Ovary (tissue), 9 donors: ENCODE data around the gene ZC3H11A. TPM values are rescaled to one million over a fixed set of nuclear protein-coding genes. Genes with fewer than 3 reads are reported as not detected.

Experiments used
- DNase-seq, 5 donors: peaks; one replicate each; pipeline ENCODE4 v3.0.0-alpha.2; 2019 to 2020
- H3K27ac ChIP-seq, 2 donors: fragments of 200-600 bp; one replicate each; pipeline versions ENCODE4 v1.5.1 to v1.8.0; 2019 to 2022
- H3K27me3 ChIP-seq: fragments of 200-600 bp; one replicate; pipeline ENCODE4 v1.8.0; 2022
- H3K36me3 ChIP-seq: fragments of 200-600 bp; sonication (generic); one replicate; pipeline ENCODE4 v1.5.1; 2019
- H3K4me1 ChIP-seq: one replicate; pipeline ENCODE4 v1.8.1; 2013; ENCODE audit warnings: mild to moderate bottlenecking, moderate library complexity; ENCODE audit not compliant: insufficient read depth
- H3K4me3 ChIP-seq: fragments of 200-600 bp; sonication (generic); one replicate; pipeline ENCODE4 v1.5.1; 2017
- H3K9me3 ChIP-seq, 2 donors: fragments of 200-600 bp in 1 of 2; sonication (generic) in 1 of 2; one replicate each; pipeline versions ENCODE4 v1.5.1 to v1.8.1; 2013 to 2019; ENCODE audit warnings: mild to moderate bottlenecking in 1 of 2, moderate library complexity in 1 of 2
- CTCF ChIP-seq, 3 donors: fragments of 450-650 bp in 2 of 3; fragments of 200-600 bp in 1 of 3; IDR thresholded peaks; one replicate each; pipeline versions ENCODE4 v1.5.1 to v1.8.0; 2016 to 2022; ENCODE audit warnings: antibody characterized with exemption in 3 of 3, mild to moderate bottlenecking in 1 of 3
- EP300 ChIP-seq: sonication (generic); formaldehyde crosslinking; IDR thresholded peaks from one replicate; pipeline ENCODE4 v1.6.1; 2017; ENCODE audit warnings: antibody characterized with exemption
- POLR2A ChIP-seq: fragments of 450-650 bp; IDR thresholded peaks from one replicate; pipeline ENCODE4 v1.6.1; 2017; ENCODE audit warnings: antibody characterized with exemption, mild to moderate bottlenecking, moderate library complexity
- WGBS, 3 donors: extraction: QIAGEN DNeasy Blood & Tissue Kit in 1 of 3; methylation state at CpG; one replicate each; pipeline versions ENCODE4 v1.1.5 to v1.1.7; 2013 to 2017; 5-methylcytosine and 5-hydroxymethylcytosine counted together
- intact Hi-C, 4 donors: fragments of 100-400 bp; cut with DNase I; formaldehyde crosslinking; loops; one replicate each; pipeline versions ENCODE4 v1.11.0 to v1.15.1; 2022 to 2023
- polyA plus RNA-seq, 2 donors: library from polyadenylated mRNA; stranded (reverse); fragments of 200-250 nt in 1 of 2; fragments of 350-450 nt in 1 of 2; fragmentation: Illumina TruSeq in 1 of 2; extraction: RNeasy Lipid Tissue Mini Kit (QIAGEN cat#74804) in 1 of 2; gene quantifications; one replicate each; pipeline ENCODE4 v1.2.3, GENCODE V29; 2013 to 2014
- small RNA-seq: library from RNA; depleted of rRNA; stranded (forward); fragments of <200 nt; gene quantifications from one replicate; pipeline ENCODE3, GENCODE V24; 2016
- total RNA-seq, 7 donors: library from RNA; depleted of rRNA in 2 of 7; stranded (reverse); fragments of >200 nt in 2 of 7; fragmentation: NEBNext Ultra II Directional in 3 of 7; extraction: Animal tissue kit (Norgen Biotek cat#: 25700) in 3 of 7; gene quantifications; one replicate each; pipeline versions ENCODE4 v1.1.0 to v1.2.4, GENCODE V29; 2016 to 2023
- donor health status: DM: no; HTN: no; CAD: no; lungs with moderate emphysema.
- donor health status: DM: no; HTN: no; CAD: no.
- donor health status: Bipolar disorder and iron deficiency.
- donor health status: DM: yes; HTN: yes; CAD: no.
- donor health status: DM: no; HTN: no; CAD: no.
- donor health status: DM: yes; HTN: yes; CAD: no.

Gene ZC3H11A
- total and polyA plus RNA-seq, 9 donors, result 52.9 to 100 (median 63.0) TPM

- WGBS, 3 donors, result 15 to 24% (median 17%) methylated on average over 5 of the region's 5 CpGs
- TF ChIP-seq CTCF (IDR thresholded peaks at IDR 0.05), result no peak
- no peak for TF ChIP-seq EP300
- no peak for TF ChIP-seq POLR2A
- Histone ChIP-seq H3K36me3 (no peaks in the 10 kb centered on the region), H3K4me3 (no peak overlapping the region), H3K27ac (no peak overlapping the region), H3K4me1 (peaks cover 1% of the 10 kb centered on the region), H3K9me3 (no peaks in the 10 kb centered on the region), H3K27me3 (no peaks in the 10 kb centered on the region)
- no peak for DNase-seq
- intact Hi-C loops, result no loop called here
Observed at GRCh38 chr1:203839081-203839480, 43.7 kb downstream of the ZC3H11A start.

GRCh38 chr1:203840208-203840808, 44.9 kb downstream of the ZC3H11A start:
- WGBS, 3 donors, result 94 to 97% (median 95%) methylated on average over 4 of the region's 4 CpGs
- Histone ChIP-seq H3K27me3 (no peaks in the 10 kb centered on the region), H3K4me3 (no peak overlapping the region), H3K9me3 (no peaks in the 10 kb centered on the region), H3K36me3 (no peaks in the 10 kb centered on the region), H3K4me1 (peaks cover 1% of the 10 kb centered on the region), H3K27ac (no peak overlapping the region)
- TF ChIP-seq POLR2A (no peak), EP300 (no peak), CTCF (IDR thresholded peaks at IDR 0.05) (no peak)
- no peak for DNase-seq
- intact Hi-C loops, result no loop called here

- no peak for DNase-seq
- no peak overlapping the region for H3K27ac ChIP-seq
- 80 to 99% (median 89%) methylated on average over 2 of the region's 2 CpGs for WGBS, 3 donors
- intact Hi-C loops, result no loop called here
- H3K36me3 ChIP-seq, result no peaks in the 10 kb centered on the region
- TF ChIP-seq CTCF (IDR thresholded peaks at IDR 0.05) (no peak), EP300 (no peak), POLR2A (no peak)
- H3K4me1 ChIP-seq, result peaks cover 1% of the 10 kb centered on the region
- no peak overlapping the region for H3K4me3 ChIP-seq
- no peaks in the 10 kb centered on the region for H3K27me3 ChIP-seq
- no peaks in the 10 kb centered on the region for H3K9me3 ChIP-seq
Observed at GRCh38 chr1:203842559-203842876, 47.1 kb downstream of the ZC3H11A start.

- WGBS, 3 donors, result 78 to 86% (median 79%) methylated on average over 1 of the region's 1 CpG
- no peaks in the 10 kb centered on the region for H3K36me3 ChIP-seq
- intact Hi-C loops, result no loop called here
- no peak overlapping the region for H3K27ac ChIP-seq
- no peak for DNase-seq
- no peaks in the 10 kb centered on the region for H3K9me3 ChIP-seq
- no peak overlapping the region for H3K4me3 ChIP-seq
- no peaks in the 10 kb centered on the region for H3K27me3 ChIP-seq
- no peak for TF ChIP-seq CTCF (IDR thresholded peaks at IDR 0.05)
- TF ChIP-seq EP300, result no peak
- no peak for TF ChIP-seq POLR2A
- H3K4me1 ChIP-seq, result peaks cover 1% of the 10 kb centered on the region
Observed at GRCh38 chr1:203843435-203843834, 48.0 kb downstream of the ZC3H11A start.

Small RNA genes lying within 50 kb of the gene (small RNA-seq; reads per million reads assigned to genes)
- not detected for gene ZC3H11A

Other genes starting within 250 kb of the ZC3H11A start
- gene ATP2B4, start 168.8 kb upstream of the ZC3H11A start, total RNA-seq, result 100 to 1,000 TPM in 3 of 7 donors, 10 to 100 TPM in 4; 49.4 to 121 (median 98.8) TPM
- 100 to 1,000 TPM in 1 of 2 donors, 10 to 100 TPM in 1; 46.2 to 482 TPM for gene ATP2B4, start 168.8 kb upstream of the ZC3H11A start, polyA plus RNA-seq
- gene LAX1, start 30.4 kb upstream of the ZC3H11A start, total RNA-seq, result under 1 TPM in 6 of 7 donors, not detected in 1; 0.11 to 0.48 (median 0.24) TPM
- gene LAX1, start 30.4 kb upstream of the ZC3H11A start, polyA plus RNA-seq, result 1 to 10 TPM in 1 of 2 donors, under 1 TPM in 1; 0.13 to 1.2 TPM
- gene ZBED6, start within 50 bp of the ZC3H11A start, total RNA-seq, result 10 to 100 TPM; 19.9 to 39.1 (median 32.7) TPM
- 10 to 100 TPM in 1 of 2 donors, 1 to 10 TPM in 1; 2.6 to 13.0 TPM for gene ZBED6, start within 50 bp of the ZC3H11A start, polyA plus RNA-seq
- gene SNRPE, start 66.0 kb downstream of the ZC3H11A start, total RNA-seq, result 100 to 1,000 TPM in 6 of 7 donors, 10 to 100 TPM in 1; 72.5 to 151 (median 127) TPM
- 100 to 1,000 TPM; 148 to 168 TPM for gene SNRPE, start 66.0 kb downstream of the ZC3H11A start, polyA plus RNA-seq